ENCODE measurements around the gene PXMP2. TPM values are rescaled to one million over a fixed set of nuclear protein-coding genes. Genes with fewer than 3 reads are reported as not detected.
"Not testable (repeated sequence)": the region's sequence is repeated elsewhere in the genome, so short reads cannot be mapped to it uniquely, and the experiment has no call there.

PXMP2 gene
- total RNA-seq, 1 experiment from 2014 or later = 83.5 TPM

DNA sequence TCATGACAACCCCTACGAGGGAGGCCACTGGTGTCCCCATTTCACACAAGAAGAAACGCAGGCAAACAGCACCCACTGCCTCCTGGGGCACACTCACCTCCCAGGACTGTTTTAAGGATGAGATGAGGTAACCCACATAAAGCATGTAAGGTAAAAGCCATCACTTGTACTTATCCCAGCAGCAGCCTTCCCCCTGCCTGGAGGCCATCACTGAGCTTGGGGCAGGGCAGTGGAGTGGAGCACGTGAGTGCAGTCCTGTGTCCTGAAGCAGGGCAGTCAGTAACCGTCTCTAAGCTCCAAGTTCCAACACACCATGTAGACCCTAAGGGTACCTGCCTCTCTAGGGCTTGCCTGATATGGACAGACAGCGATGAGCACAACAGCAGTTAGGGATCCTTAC lies 2.0 kb upstream of the PXMP2 start:
- in situ Hi-C loops (cut with HindIII; ENCODE audit: low sequenced_read_pairs) = no loop called here
- DNase-seq (ENCODE audit: low spot score) = no peak

DNA sequence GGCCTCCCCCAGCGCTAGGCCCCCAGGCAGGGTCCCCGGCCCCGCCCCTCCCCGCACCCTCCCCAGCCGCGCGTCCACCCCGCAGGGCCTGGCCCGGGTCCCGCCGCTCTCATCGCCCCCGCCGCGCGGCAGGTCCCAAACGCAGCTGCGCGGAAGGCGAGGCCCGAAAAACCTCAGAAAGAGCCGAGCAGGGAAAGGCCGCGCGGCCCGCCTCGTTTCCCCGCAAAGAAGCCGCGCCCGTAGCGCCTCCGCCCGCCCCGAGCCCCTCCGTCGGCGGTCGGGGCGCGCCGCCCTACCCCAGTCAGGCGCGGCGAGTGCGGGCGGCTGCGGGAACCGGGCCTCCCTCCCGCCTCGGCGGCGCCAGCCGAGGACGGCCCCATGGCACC lies 569 bp upstream of the PXMP2 start:
- in situ Hi-C loops (cut with HindIII; ENCODE audit: low sequenced_read_pairs) = no loop called here
- no peak for DNase-seq (ENCODE audit: low spot score)

DNA sequence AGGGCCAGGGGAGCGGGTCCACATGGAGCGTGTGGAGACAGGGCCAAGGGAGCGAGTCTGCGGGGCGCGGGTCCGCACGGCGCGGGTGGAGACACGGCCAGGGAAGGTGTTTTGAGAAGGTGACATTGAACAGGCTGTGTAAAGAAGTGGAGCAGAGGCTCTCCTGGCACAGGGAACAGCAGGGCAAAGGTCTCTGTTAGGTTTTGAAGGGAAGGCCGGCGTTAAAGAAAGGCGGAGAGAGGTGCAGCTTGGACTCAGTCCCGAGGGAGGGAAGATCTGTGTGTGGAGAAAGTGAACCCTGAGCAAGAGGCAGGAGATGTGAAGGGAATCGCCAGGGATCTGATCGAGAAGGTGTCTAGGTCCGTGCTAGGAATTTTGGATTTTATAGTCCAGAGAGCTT lies 1.8 kb downstream of the PXMP2 start:
- peak; percentile 51 for DNase-seq (ENCODE audit: low spot score)
- in situ Hi-C loops (cut with HindIII; ENCODE audit: low sequenced_read_pairs) = no loop called here

DNA sequence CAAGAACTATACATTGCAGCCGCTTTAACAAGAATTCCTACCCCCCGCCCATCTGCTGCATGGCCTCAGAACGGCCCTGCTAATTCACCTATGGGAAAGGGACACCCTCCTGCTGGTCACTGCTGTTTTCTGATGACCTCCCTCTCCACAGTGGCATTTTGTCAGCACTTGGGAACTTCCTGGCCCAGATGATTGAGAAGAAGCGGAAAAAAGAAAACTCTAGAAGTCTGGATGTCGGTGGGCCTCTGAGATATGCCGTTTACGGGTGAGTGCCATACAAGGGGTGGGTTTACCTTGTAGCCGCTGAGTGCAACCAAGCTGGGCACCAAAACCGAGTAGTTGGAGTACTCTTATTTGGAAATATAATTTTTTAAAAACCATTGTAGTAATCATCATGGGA lies 2.7 kb downstream of the PXMP2 start:
- DNase-seq (ENCODE audit: low spot score) = no peak
- in situ Hi-C loops (cut with HindIII; ENCODE audit: low sequenced_read_pairs) = no loop called here

DNA sequence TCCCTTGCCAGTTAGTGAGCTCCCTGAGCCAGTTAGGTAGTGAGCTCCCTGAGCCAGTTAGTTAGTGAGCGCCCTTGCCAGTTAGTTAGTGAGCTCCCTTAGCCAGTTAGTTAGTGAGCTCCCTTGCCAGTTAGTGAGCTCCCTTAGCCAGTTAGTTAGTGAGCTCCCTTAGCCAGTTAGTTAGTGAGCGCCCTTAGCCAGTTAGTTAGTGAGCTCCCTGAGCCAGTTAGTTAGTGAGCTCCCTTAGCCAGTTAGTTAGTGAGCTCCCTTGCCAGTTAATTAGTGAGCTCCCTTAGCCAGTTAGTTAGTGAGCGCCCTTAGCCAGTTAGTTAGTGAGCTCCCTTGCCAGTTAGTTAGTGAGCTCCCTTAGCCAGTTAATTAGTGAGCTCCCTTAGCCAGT lies 4.6 kb downstream of the PXMP2 start:
- DNase-seq (ENCODE audit: low spot score); in situ Hi-C loops (cut with HindIII; ENCODE audit: low sequenced_read_pairs): not testable (repeated sequence)

DNA sequence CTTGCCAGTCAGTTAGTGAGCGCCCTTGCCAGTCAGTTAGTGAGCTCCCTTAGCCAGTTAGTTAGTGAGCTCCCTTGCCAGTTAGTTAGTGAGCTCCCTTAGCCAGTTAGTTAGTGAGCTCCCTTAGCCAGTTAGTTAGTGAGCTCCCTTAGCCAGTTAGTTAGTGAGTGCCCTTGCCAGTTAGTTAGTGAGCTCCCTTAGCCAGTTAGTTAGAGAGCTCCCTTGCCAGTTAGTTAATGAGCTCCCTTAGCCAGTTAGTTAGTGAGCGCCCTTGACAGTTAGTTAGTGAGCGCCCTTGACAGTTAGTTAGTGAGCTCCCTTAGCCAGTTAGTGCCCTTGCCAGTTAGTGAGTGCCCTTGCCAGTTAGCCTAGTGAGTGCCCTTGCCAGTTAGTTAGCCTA lies 7.5 kb downstream of the PXMP2 start:
- in situ Hi-C loops (cut with HindIII; ENCODE audit: low sequenced_read_pairs); DNase-seq (ENCODE audit: low spot score): not testable (repeated sequence)

DNA sequence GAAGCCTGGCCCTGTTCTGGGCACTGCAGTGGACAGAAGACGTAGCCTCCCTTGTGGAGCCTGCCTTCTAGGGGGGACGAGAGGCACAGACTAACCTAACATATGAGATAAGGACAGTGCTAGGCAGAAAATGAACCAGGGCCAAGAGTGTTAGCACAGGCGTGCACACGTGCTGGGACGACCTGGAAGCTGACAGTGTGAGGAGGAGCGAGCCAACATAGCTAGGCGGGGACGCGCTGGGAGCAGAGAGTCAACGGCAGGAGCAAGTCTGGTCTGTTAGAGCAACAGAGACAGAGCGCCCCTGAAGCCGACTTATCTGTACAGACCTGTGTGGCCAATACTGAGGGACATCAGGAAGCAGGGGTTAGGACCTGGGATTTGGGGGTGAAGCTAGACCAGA lies 8.0 kb downstream of the PXMP2 start:
- no peak for DNase-seq (ENCODE audit: low spot score)
- in situ Hi-C loops (cut with HindIII; ENCODE audit: low sequenced_read_pairs) = no loop called here

DNA sequence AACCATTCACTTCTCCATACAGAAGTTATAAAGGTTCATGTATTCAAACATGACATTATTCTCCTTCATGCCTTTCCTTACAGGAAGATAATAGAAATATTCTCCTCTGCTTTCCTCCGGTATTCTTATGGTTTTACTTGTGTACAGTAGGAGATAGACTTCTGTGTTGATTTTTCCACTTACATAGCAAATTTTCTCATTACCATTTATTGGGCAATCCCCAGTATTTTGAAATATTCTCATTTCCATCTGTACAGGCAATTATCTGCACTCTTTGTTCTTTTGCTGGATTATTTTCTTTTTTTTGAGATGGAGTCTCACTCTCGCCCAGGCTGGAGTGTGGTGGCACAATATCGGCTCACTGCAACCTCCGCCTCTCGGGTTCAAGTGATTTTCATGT lies 11.0 kb downstream of the PXMP2 start:
- DNase-seq (ENCODE audit: low spot score) = no peak
- in situ Hi-C loops (cut with HindIII; ENCODE audit: low sequenced_read_pairs) = no loop called here

DNA sequence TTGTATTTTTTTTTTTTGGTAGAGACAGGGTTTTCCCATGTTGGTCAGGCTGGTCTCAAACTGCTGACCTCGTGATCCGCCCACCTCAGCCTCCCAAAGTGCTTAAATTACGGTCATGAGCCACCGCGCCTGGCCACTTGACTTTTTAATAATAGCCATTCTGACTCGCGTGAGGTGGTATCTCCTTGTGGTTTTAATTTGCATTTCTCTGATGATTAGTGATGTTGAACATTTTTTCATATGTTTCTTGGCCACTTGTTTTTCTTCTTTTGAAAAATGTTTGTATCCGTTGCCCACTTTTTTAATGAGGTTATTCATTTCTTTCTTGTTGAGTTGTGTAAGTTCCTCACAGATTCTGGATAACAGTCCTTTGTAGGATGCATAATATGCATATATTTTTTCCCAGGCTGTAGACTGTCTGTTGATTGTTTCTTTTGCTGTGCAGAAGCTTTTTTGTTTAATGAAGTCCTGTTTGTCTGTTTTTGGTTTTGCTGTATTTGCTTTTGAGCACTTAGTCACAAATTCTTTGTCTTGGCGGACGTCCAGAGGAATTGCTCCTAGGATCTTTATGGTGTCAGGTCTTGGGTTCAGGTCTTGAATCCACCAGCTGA lies 12.9 kb downstream of the PXMP2 start:
- in situ Hi-C loops (cut with HindIII; ENCODE audit: low sequenced_read_pairs) = no loop called here
- DNase-seq (ENCODE audit: low spot score) = no peak

DNA sequence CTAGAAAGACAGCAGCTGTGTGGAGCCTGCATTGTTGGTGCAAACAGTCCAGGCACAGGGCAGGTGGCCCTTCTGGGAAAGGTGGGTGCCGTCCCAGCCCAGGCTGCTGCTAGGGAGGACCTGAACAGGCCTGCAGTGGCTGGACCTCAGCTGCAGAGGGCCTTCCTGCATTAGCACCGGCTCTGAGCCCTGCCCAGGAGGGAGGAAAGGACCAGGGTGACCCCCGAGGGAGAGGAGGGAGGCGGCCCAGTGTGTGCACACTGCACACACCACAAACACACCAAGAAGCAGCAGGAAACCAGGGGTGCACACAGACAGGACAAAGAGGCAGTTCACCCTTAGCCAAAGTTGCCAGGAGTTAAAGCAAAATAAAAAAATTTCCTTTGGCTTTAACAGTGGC lies 15.3 kb downstream of the PXMP2 start:
- DNase-seq (ENCODE audit: low spot score) = no peak
- in situ Hi-C loops (cut with HindIII; ENCODE audit: low sequenced_read_pairs) = no loop called here

DNA sequence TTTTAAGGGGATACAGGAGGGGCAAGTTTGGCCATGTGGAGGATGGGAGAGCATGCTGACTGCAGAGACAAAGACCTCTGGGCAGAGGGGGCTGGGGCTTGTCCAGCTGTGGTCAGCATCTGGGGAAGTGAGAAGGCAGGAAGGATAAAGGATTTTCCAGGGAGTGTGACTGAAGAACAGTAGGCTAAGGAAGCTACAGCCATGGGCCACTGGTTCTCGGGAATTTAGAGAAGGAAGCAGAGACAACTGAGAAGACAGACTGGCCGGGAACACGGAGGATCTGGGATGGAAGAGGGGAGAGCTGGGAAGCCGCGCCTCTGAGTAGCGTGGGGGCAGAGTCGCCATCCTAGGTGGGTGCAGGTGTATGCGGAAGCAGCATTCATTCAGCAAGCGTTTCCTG lies 16.3 kb downstream of the PXMP2 start:
- in situ Hi-C loops (cut with HindIII; ENCODE audit: low sequenced_read_pairs) = no loop called here
- no peak for DNase-seq (ENCODE audit: low spot score)

DNA sequence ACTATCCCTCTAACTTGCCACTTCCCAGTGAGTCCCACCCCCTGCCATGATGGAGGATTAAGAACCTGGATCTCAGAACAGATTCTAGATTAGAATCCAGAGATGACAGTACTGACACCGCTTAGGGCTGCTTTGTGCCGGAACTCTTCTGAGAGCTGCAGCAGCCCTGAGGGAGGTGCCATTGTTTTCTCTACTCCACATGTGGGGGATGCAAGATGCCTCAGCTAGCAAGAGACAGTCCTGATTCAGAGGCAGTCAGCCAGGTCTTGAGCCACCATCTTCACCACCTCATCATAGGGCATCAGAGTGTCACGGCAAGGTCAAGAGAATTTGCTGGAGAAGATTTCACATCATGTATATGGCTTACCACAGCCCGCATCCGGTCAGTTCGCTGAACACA lies 19.9 kb downstream of the PXMP2 start:
- DNase-seq (ENCODE audit: low spot score) = no peak
- in situ Hi-C loops (cut with HindIII; ENCODE audit: low sequenced_read_pairs) = no loop called here

DNA sequence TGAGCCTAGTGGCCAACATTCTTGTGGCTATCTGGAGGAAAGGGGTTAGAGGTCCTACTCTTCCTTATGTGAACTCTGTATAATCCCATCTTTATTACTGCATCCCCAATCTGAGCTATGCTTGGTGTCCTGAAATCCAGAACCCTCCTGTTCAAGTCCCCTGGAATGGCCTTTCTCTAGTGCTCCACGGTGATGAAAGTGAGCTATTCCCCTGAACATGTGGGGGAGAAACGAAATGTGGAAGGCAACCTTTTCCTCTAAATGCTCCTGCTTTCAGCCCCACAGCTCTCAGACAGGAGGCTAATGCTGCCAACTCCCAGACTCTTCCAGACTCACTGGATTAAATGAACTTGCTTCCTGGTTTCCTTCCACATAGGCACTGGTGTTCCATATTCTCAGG lies 20.8 kb downstream of the PXMP2 start:
- in situ Hi-C loops (cut with HindIII; ENCODE audit: low sequenced_read_pairs) = no loop called here
- no peak for DNase-seq (ENCODE audit: low spot score)

DNA sequence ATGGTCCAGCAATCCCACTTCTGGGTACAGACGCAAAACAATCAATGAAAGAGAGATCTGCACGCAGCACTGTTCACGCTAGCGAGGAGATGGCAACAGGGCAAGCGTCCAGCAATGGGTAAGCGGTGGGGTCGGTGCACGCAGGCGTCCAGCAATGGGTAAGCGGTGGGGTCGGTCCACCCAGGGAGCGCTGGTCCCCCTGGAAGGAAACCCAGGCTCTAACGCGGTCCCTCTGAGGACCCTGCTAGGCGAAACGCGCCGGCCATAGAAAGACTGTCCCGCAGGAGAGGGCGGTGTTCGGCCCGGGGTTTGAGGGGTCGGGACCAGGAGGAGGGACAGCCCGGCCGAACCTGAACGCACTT lies 22.6 kb downstream of the PXMP2 start:
- in situ Hi-C loops (cut with HindIII; ENCODE audit: low sequenced_read_pairs) = no loop called here
- DNase-seq (ENCODE audit: low spot score) = no peak

DNA sequence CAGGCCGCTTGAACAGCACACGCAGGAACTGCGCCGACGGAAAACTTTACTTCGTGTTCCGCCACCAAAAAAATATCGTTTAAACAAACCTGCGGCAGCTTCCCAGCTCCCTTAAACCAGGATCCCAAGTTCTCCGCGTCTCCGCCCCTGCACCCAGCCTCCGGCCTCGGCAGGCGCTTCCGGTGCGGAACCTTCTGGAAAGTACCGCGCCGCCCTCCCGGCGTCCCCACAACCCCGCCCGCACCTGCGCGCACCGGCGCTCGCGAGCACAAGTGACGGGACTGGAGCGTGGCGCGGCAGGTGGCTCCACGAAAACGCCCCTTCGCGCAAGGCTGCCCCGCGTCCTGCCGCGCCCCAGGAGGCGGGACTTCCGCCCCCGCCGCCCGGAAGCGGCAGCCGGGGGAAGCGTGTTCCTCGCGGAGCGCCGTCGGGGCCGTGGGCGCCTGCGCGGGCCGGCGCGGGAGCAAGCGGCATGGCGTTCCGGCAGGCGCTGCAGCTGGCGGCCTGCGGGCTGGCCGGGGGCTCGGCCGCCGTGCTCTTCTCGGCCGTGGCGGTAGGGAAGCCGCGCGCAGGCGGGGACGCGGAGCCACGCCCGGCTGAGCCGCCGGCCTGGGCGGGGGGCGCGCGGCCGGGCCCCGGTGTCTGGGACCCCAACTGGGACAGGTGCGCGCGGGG lies 23.2 kb downstream of the PXMP2 start, which contains the start of gene PGAM5:
PGAM5 (plus strand) TSS at position 438 of the 675 bp plus-strand sequence; CDS start at position 473, 35 bp downstream.
- DNase-seq (ENCODE audit: low spot score) = peak; percentile 83
- in situ Hi-C loops (cut with HindIII; ENCODE audit: low sequenced_read_pairs) = no loop called here

DNA sequence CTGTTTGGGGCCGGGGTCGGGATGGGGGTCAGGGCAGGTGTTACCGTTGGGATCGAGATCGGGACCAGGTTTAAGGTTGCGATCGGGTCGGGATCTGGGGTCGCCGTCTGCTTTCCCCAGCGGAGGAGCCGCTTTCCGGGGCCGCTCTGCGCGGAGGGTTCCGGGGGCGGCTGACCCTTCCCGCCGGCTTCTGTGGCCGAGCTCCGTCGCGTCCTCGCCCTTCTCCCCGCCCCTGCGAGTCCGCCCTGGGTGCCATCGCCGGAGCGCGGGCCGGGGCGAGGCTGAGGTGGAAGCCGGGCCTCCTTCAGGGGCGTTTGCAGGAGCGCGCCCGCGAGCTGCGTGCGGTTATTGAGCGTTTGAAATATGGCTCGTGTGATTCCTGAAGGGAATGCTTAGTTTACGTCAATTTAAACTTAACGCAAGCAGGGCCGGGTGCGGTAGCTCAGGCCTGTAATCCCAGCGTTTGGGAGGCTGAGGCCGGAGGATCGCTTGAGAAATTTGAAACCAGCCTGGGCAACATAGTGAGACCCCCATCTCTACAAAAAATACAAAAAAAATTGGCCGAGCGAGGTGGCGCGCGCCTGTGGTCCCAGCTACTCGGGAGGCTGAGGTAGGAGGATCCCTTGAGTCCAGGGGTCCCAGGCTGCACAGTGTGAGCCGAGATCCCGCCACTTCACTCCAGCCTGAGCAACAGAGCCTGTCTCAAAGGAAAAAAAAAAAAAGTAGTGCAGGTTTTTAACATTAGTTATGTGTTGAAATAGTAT lies 23.9 kb downstream of the PXMP2 start:
- in situ Hi-C loops (cut with HindIII; ENCODE audit: low sequenced_read_pairs) = no loop called here
- DNase-seq (ENCODE audit: low spot score) = no peak

DNA sequence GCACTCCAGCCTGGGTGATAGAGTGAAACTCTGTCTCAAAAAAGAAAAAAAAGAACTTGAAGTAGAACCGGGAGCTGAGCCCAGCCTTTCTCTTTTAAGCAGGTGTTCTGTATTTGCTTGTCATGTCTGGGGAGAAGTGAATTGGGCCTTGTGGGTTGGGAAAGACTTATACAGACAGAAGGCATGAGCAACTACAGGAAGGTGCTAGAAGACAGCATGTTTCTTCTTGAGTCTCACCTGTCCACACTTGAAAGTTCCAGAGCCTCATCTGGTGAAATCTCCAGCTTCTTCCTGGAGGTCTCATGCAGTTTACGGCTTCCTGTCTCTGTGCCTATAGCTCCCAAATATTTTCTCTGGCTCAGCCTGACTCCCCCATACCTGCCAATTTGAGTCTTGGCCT lies 25.7 kb downstream of the PXMP2 start:
- in situ Hi-C loops (cut with HindIII; ENCODE audit: low sequenced_read_pairs) = no loop called here
- no peak for DNase-seq (ENCODE audit: low spot score)

DNA sequence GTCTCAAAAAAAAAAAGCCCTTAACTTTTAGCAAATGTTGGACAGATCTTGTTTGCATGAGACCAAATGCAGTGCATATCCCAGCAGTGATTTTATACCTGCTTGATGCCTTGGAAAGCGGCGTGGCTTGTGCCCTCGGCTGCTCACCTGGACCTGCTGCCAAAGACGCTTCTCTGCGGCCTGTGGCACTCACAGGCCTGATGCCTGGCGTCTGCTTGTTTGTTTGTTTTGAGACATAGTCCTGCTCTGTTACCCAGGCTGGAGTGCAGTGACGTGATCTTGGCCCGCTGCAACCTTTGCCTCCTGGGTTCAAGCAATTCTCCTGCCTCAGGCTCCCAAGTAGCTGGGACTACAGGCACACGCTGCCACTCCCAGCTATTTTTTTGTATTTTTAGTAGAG lies 28.5 kb downstream of the PXMP2 start:
- in situ Hi-C loops (cut with HindIII; ENCODE audit: low sequenced_read_pairs) = no loop called here
- no peak for DNase-seq (ENCODE audit: low spot score)

DNA sequence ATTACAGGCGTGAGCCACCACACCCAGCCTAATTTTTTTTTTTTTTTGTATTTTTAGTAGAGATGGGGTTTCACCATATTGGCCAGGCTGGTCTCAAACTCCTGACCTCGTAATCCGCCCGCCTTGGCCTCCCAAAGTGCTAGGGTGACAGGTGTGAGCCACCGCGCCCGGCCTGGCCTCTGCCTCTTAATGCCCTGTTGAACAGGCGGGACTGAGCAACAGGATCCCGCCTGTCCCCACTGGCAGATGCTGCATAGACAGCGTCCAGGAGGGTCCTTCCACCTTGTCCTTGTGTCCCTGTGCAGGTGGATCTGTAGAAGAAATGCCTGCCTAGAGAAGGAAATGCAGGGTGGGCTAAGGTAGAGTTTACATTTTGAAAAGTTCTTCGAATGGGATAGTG lies 29.0 kb downstream of the PXMP2 start:
- DNase-seq (ENCODE audit: low spot score) = no peak
- in situ Hi-C loops (cut with HindIII; ENCODE audit: low sequenced_read_pairs) = no loop called here

DNA sequence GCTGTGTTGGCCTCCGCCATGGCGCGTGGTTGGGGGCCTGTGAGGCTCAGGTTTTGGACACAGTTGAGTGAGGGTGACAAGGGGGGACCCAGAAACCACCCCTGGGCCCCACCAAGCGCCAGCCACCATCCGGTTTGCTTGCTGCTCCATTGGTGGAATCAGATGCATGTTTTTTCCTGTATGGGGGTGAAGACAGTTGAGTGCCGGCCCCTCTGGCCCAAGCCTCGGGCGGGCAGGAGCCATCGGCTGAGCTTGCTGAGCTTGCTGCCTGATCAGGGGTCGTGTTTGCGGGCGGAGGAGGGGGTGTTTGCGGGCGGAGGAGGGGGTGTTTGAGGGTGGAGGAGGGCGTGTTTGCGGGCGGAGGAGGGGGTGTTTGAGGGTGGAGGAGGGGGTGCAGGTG lies 29.6 kb downstream of the PXMP2 start:
- in situ Hi-C loops (cut with HindIII; ENCODE audit: low sequenced_read_pairs) = no loop called here
- no peak for DNase-seq (ENCODE audit: low spot score)
